Thyroid gland (tissue), 4 donors: ENCODE measurements around the gene BACH2.

ENCODE experiments used
- POLR2A ChIP-seq, 2 donors: fragments of 450-650 bp; IDR thresholded peaks; one replicate each; pipeline ENCODE4 v1.6.1; 2017; ENCODE audit warnings: antibody characterized with exemption in 2 of 2, mild to moderate bottlenecking in 2 of 2, moderate library complexity in 1 of 2
- TF ChIP-seq, protein P1 (sequence below), 6 experiments: fragments of 200-600 bp in 3 of 6; fragments of 450-650 bp in 3 of 6; sonication (generic) in 3 of 6; IDR thresholded peaks; one replicate each; pipeline ENCODE4 v1.5.1; 2016 to 2019; ENCODE audit warnings: antibody characterized with exemption in 6 of 6, mild to moderate bottlenecking in 2 of 6, inconsistent platforms in 1 of 6, moderate library complexity in 1 of 6

DNA sequence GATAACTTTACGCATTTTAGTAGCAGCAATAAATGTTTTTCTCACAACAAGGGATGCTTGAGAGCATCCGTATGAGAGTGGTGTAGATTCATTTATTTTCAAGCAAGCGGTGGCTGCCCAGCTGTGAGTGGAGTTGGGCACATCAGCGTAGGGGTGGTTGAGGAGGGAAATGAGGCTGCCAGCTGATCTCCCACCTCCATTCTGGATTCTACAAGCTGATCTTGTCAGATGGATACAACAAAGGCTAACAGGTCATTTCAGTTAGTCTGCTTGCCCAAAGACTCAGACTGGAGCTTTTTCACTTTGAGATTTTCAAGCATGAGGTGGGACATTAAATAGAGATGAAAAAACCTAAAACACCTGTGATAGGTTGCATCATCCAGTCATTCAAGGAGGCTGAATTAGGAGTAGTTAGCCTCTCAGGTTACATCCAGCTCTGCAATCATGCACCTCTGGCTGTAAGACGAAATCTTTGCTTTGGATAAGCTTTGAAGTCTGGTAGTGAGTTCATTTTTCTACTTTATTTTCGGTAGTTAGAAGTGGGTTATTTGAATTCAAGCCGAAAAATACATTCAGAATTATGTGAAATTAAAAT lies 1.9 kb upstream of the BACH2 start:
- TF ChIP-seq, protein P1, sequence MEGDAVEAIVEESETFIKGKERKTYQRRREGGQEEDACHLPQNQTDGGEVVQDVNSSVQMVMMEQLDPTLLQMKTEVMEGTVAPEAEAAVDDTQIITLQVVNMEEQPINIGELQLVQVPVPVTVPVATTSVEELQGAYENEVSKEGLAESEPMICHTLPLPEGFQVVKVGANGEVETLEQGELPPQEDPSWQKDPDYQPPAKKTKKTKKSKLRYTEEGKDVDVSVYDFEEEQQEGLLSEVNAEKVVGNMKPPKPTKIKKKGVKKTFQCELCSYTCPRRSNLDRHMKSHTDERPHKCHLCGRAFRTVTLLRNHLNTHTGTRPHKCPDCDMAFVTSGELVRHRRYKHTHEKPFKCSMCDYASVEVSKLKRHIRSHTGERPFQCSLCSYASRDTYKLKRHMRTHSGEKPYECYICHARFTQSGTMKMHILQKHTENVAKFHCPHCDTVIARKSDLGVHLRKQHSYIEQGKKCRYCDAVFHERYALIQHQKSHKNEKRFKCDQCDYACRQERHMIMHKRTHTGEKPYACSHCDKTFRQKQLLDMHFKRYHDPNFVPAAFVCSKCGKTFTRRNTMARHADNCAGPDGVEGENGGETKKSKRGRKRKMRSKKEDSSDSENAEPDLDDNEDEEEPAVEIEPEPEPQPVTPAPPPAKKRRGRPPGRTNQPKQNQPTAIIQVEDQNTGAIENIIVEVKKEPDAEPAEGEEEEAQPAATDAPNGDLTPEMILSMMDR (IDR thresholded peaks at IDR 0.05), result no peak
- TF ChIP-seq POLR2A (IDR thresholded peaks at IDR 0.05), result no peak
